ENCODE measurements around the gene ASB14.

DNA sequence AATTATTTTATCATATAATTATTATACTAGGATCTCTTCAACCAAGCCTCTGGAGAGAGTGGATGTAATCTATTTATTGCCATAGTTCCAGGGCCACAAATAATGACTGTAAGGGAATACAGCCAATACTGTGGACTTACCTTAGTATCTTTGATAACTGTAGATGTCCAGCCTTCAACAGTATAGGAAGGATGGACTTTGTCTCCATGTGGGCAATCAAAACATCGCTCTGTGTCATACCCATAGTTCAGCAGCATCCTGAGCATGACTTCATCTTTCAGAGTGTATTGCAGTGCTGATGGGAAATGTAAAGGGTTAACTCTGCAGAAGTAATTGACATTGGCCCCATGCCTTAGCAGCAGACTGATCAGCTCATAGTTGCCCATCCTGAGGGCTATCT is 14.2 kb downstream of the ASB14 start:
- no peak for TF ChIP-seq TAF1 (IDR thresholded peaks at IDR 0.05; ENCODE audit: borderline replicate concordance, insufficient read depth, low read length)
- no peak for TF ChIP-seq FOXP2 (optimal IDR thresholded peaks at IDR 0.05; ENCODE audit: borderline replicate concordance, extremely low read depth, extremely low read length, insufficient read depth)
- no peak for TF ChIP-seq POLR2AphosphoS5 (IDR thresholded peaks at IDR 0.05; ENCODE audit: low read depth, low read length)
